ENCODE data around the gene ECI2.

GRCh38 chr6:4134841-4135664, at the start of gene ECI2:
- TF ChIP-seq POLR2AphosphoS5 (IDR thresholded peaks at IDR 0.05) (peak; percentile 81 to 84 (median 81)), POLR2A (IDR thresholded peaks at IDR 0.05) (peak; percentile 72), EP300 (IDR thresholded peaks at IDR 0.05; ENCODE audit: low read depth) (no peak)
- TF ChIP-seq, protein P1, sequence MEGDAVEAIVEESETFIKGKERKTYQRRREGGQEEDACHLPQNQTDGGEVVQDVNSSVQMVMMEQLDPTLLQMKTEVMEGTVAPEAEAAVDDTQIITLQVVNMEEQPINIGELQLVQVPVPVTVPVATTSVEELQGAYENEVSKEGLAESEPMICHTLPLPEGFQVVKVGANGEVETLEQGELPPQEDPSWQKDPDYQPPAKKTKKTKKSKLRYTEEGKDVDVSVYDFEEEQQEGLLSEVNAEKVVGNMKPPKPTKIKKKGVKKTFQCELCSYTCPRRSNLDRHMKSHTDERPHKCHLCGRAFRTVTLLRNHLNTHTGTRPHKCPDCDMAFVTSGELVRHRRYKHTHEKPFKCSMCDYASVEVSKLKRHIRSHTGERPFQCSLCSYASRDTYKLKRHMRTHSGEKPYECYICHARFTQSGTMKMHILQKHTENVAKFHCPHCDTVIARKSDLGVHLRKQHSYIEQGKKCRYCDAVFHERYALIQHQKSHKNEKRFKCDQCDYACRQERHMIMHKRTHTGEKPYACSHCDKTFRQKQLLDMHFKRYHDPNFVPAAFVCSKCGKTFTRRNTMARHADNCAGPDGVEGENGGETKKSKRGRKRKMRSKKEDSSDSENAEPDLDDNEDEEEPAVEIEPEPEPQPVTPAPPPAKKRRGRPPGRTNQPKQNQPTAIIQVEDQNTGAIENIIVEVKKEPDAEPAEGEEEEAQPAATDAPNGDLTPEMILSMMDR (IDR thresholded peaks at IDR 0.05) = peak in 1 of 5 experiments; percentile 14

All from transverse colon (tissue), 4 donors.